CD14-positive monocyte (primary cell): ENCODE results near the gene DEPDC1B. TPM values are rescaled to one million over a fixed set of nuclear protein-coding genes. Genes with fewer than 3 reads are reported as not detected.
A peak's percentile ranks its signal among the peaks of the same experiment; 100 is the strongest.

Experiments
- DNase-seq, 3 donors: peaks; one replicate each; pipeline ENCODE4 v3.0.0-alpha.2; 2011 to 2022
- H2AFZ ChIP-seq: 2 replicates; pipeline ENCODE4 v1.6.0; 2012; ENCODE audit warnings: mild to moderate bottlenecking, low read depth, low read length, inconsistent platforms; ENCODE audit not compliant: insufficient read depth, poor library complexity, severe bottlenecking
- H3K27ac ChIP-seq, 2 donors: 1 replicate in 1 of 2; 2 replicates in 1 of 2; pipeline ENCODE4 v1.5.1; 2012 to 2013; ENCODE audit warnings: low read length in 2 of 2, control low read depth in 1 of 2, inconsistent platforms in 1 of 2, low read depth in 1 of 2, mild to moderate bottlenecking in 1 of 2
- H3K27me3 ChIP-seq, 2 donors: one replicate each; pipeline versions ENCODE4 v1.6.0 to v1.6.1; 2011 to 2013; ENCODE audit warnings: low read length in 2 of 2; ENCODE audit not compliant: control insufficient read depth in 2 of 2, insufficient read depth in 2 of 2
- H3K36me3 ChIP-seq, 2 donors: replicated peaks in 1 of 2; 1 replicate in 1 of 2; 2 replicates in 1 of 2; pipeline versions ENCODE4 v1.5.1 to v1.6.1; 2012 to 2013; ENCODE audit warnings: low read length in 2 of 2, control low read depth in 1 of 2, inconsistent platforms in 1 of 2, mild to moderate bottlenecking in 1 of 2; ENCODE audit not compliant: insufficient read depth in 2 of 2, control insufficient read depth in 1 of 2
- H3K4me1 ChIP-seq, 2 donors: 1 replicate in 1 of 2; 2 replicates in 1 of 2; pipeline versions ENCODE4 v1.5.1 to v1.6.1; 2012 to 2013; ENCODE audit warnings: low read length in 2 of 2, control low read depth in 1 of 2, inconsistent platforms in 1 of 2, mild to moderate bottlenecking in 1 of 2, moderate library complexity in 1 of 2; ENCODE audit not compliant: insufficient read depth in 2 of 2, control insufficient read depth in 1 of 2
- H3K4me2 ChIP-seq: replicated peaks from 2 replicates; pipeline ENCODE3; 2012; ENCODE audit warnings: low read length, moderate library complexity, mild to moderate bottlenecking; ENCODE audit not compliant: poor library complexity, severe bottlenecking; ENCODE audit errors: extremely low read depth
- H3K4me3 ChIP-seq, 3 experiments: fragments of 200-600 bp in 1 of 3; sonication (generic) in 1 of 3; replicated peaks in 1 of 3; 1 replicate in 2 of 3; 2 replicates in 1 of 3; pipeline ENCODE4 v1.5.1; 2011 to 2013; ENCODE audit warnings: low read length in 3 of 3, mild to moderate bottlenecking in 3 of 3, control low read depth in 2 of 3, low read depth in 2 of 3, inconsistent platforms in 1 of 3, moderate library complexity in 1 of 3
- H3K79me2 ChIP-seq: 2 replicates; pipeline ENCODE4 v1.6.0; 2012; ENCODE audit warnings: mild to moderate bottlenecking, control low read depth, inconsistent platforms, low read length, moderate library complexity; ENCODE audit not compliant: insufficient read depth
- H3K9ac ChIP-seq: 2 replicates; pipeline ENCODE4 v1.6.0; 2017; ENCODE audit warnings: low read length, mild to moderate bottlenecking; ENCODE audit not compliant: insufficient read depth, poor library complexity, severe bottlenecking
- H3K9me3 ChIP-seq, 2 donors: replicated peaks in 1 of 2; 1 replicate in 1 of 2; 2 replicates in 1 of 2; pipeline versions ENCODE4 v1.5.1 to v1.6.1; 2012 to 2013; ENCODE audit warnings: low read length in 2 of 2, control low read depth in 1 of 2; ENCODE audit not compliant: control insufficient read depth in 1 of 2, insufficient read depth in 1 of 2
- H4K20me1 ChIP-seq: 2 replicates; pipeline ENCODE4 v1.6.0; 2012; ENCODE audit warnings: mild to moderate bottlenecking, low read length, control low read depth, moderate library complexity; ENCODE audit not compliant: insufficient read depth
- H3K27ac Mint-ChIP-seq, 7 donors: one replicate each; pipeline ENCODE4 v1.8.0; 2020; ENCODE audit warnings: mild to moderate bottlenecking in 7 of 7, mixed read lengths in 7 of 7, moderate library complexity in 6 of 7, inconsistent platforms in 2 of 7
- H3K27me3 Mint-ChIP-seq, 3 donors: one replicate each; pipeline ENCODE4 v1.8.0; 2021 to 2022; ENCODE audit warnings: low read depth in 3 of 3, mild to moderate bottlenecking in 3 of 3, mixed read lengths in 3 of 3, moderate library complexity in 3 of 3, inconsistent platforms in 1 of 3
- H3K36me3 Mint-ChIP-seq, 2 donors: one replicate each; pipeline ENCODE4 v1.8.0; 2020; ENCODE audit warnings: mixed read lengths in 2 of 2, inconsistent platforms in 1 of 2, mild to moderate bottlenecking in 1 of 2
- H3K4me1 Mint-ChIP-seq: one replicate; pipeline ENCODE4 v1.8.0; 2020; ENCODE audit warnings: mild to moderate bottlenecking, mixed read lengths
- H3K4me3 Mint-ChIP-seq, 2 donors: one replicate each; pipeline ENCODE4 v1.8.0; 2020; ENCODE audit warnings: mild to moderate bottlenecking in 2 of 2, mixed read lengths in 2 of 2, moderate library complexity in 1 of 2
- H3K9me3 Mint-ChIP-seq, 7 donors: one replicate each; pipeline ENCODE4 v1.8.0; 2020 to 2022; ENCODE audit warnings: mixed read lengths in 7 of 7, mild to moderate bottlenecking in 6 of 7, moderate library complexity in 6 of 7, inconsistent platforms in 2 of 7
- WGBS: methylation state at CpG from one replicate; pipeline ENCODE4 v1.1.5; 2013; ENCODE audit warnings: missing lambda C conversion rate; ENCODE audit not compliant: insufficient coverage; 5-methylcytosine and 5-hydroxymethylcytosine counted together
- intact Hi-C, 2 donors: fragments of 100-400 bp; cut with micrococcal nuclease; formaldehyde crosslinking; loops; one replicate each; pipeline versions ENCODE4 v1.15.0 to v1.15.1; 2023
- polyA plus RNA-seq, 3 donors: library from polyadenylated mRNA; depleted of rRNA in 1 of 3; unstranded in 2 of 3; stranded (reverse) in 1 of 3; fragments of 300-500 nt in 2 of 3; fragments of >200 nt in 1 of 3; fragmentation: Illumina TruSeq in 2 of 3; gene quantifications; 1 replicate in 2 of 3; 2 replicates in 1 of 3; pipeline ENCODE4 v1.2.3, GENCODE V29; 2012 to 2021
- TF ChIP-seq, protein P1 (sequence below): fragments of 200-600 bp; IDR thresholded peaks from one replicate; pipeline ENCODE4 v1.8.0; 2022; ENCODE audit warnings: antibody characterized with exemption, mild to moderate bottlenecking

DEPDC1B gene
- polyA plus RNA-seq, 3 donors, result 0.11 to 0.56 (median 0.14) TPM

DNA sequence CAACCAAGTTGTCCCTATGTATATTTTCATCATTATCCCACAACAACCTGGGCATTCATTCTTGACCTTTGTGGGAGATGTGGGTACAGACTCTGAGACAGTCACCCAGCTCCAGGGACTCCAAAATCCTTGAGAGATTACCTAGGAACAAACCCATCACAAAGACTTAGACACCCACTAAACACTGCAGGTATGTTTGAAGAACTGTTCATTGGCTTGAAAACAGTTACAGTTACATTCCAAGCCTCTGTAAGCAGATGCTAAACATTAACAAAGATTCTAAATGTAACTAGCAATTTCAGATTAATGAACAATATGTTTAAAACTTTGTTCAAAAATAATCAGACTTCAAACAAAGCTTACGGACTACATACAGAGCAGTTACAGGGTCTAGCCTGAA is 24.7 kb downstream of the DEPDC1B start:
- H3K4me1 ChIP-seq, result no peaks in the 10 kb centered on the region
- TF ChIP-seq, protein P1, sequence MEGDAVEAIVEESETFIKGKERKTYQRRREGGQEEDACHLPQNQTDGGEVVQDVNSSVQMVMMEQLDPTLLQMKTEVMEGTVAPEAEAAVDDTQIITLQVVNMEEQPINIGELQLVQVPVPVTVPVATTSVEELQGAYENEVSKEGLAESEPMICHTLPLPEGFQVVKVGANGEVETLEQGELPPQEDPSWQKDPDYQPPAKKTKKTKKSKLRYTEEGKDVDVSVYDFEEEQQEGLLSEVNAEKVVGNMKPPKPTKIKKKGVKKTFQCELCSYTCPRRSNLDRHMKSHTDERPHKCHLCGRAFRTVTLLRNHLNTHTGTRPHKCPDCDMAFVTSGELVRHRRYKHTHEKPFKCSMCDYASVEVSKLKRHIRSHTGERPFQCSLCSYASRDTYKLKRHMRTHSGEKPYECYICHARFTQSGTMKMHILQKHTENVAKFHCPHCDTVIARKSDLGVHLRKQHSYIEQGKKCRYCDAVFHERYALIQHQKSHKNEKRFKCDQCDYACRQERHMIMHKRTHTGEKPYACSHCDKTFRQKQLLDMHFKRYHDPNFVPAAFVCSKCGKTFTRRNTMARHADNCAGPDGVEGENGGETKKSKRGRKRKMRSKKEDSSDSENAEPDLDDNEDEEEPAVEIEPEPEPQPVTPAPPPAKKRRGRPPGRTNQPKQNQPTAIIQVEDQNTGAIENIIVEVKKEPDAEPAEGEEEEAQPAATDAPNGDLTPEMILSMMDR, result no peak
- H3K36me3 ChIP-seq, result no peaks in the 10 kb centered on the region
- Mint-ChIP-seq H3K4me1 (peaks cover 8% of the 10 kb centered on the region), H3K36me3 (peaks cover 0 to 11% of the 10 kb centered on the region in 2 donors), H3K27me3 (peaks cover 0 to 2% (median 0%) of the 10 kb centered on the region in 3 donors), H3K9me3 (no peaks in the 10 kb centered on the region), H3K4me3 (no peak overlapping the region), H3K27ac (no peak overlapping the region)
- H3K4me3 ChIP-seq, result no peak overlapping the region
- H3K9ac ChIP-seq, result no peak overlapping the region
- H3K9me3 ChIP-seq, result no peaks in the 10 kb centered on the region
- 92% methylated on average over 1 of the region's 1 CpG for WGBS
- DNase-seq, result no peak
- no peaks in the 10 kb centered on the region for H4K20me1 ChIP-seq
- H2AFZ ChIP-seq, result no peak overlapping the region
- H3K27ac ChIP-seq, result no peak overlapping the region
- intact Hi-C loops, result no loop called here
- no peaks in the 10 kb centered on the region for H3K27me3 ChIP-seq
- no peak overlapping the region for H3K4me2 ChIP-seq
- peaks cover 78% of the 10 kb centered on the region for H3K79me2 ChIP-seq

DNA sequence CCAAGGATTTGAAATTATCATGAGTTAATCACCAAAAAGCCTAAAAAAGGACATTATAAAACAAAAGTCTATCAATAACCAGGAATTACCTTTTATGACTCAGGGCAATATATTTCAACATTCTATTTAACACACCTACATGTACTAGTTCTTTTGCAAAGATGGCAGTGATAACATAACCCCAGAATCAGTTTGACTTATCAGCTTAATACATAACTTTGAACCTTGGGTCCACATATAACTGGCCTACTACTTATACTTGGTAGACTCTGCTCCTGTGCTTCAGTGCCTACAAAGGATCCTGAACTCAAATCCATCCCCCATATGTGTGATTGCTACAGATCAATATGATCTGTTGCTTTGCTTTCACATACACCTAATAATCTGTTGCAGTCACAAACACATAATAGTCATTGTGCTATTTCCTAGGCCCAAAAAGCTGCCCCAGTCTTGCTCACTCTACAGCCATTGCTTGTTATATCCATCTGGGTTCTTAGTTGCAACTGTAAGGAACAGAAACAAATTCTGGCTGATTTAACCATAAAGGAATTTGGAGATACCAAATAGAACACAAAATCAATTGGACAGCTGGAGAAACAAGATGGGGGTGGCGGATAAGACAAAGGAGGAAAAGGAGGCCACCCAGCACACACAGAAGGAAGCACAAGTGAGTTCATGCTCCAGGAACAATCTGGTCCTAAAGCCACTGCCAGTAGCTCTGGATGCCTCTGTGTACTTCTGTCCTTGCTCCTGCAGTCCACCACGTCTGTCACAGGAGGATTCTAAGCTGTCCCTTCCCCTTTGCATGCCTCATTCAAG is 25.5 kb downstream of the DEPDC1B start:
- Histone ChIP-seq H4K20me1 (no peaks in the 10 kb centered on the region), H3K9me3 (no peaks in the 10 kb centered on the region), H3K4me1 (no peaks in the 10 kb centered on the region), H2AFZ (peak overlapping the region; percentile 19), H3K27me3 (no peaks in the 10 kb centered on the region), H3K4me2 (no peak overlapping the region), H3K36me3 (no peaks in the 10 kb centered on the region), H3K4me3 (no peak overlapping the region), H3K9ac (no peak overlapping the region), H3K27ac (no peak overlapping the region), H3K79me2 (peaks cover 75% of the 10 kb centered on the region)
- peak overlapping the region in 3 of 7 donors; percentile 1 to 74 (median 26) for H3K27ac Mint-ChIP-seq
- DNase-seq, result no peak
- intact Hi-C loops, result no loop called here
- 70% methylated on average over 2 of the region's 2 CpGs for WGBS
- H3K36me3 Mint-ChIP-seq, result peaks cover 0 to 11% of the 10 kb centered on the region in 2 donors
- no peaks in the 10 kb centered on the region for H3K9me3 Mint-ChIP-seq
- peaks cover 0 to 2% (median 0%) of the 10 kb centered on the region in 3 donors for H3K27me3 Mint-ChIP-seq
- H3K4me1 Mint-ChIP-seq, result peaks cover 6% of the 10 kb centered on the region
- TF ChIP-seq, protein P1, result no peak
- H3K4me3 Mint-ChIP-seq, result no peak overlapping the region
